Choroid plexus epithelial cell (primary cell): ENCODE measurements around the gene CYP3A4.

Experiments used
- DNase-seq: peaks from one replicate; pipeline ENCODE4 v3.0.0-alpha.2; 2010; ENCODE audit warnings: low read depth
- H3K4me3 ChIP-seq: 2 replicates; pipeline ENCODE4 v1.5.1; 2011; ENCODE audit warnings: low read depth, mild to moderate bottlenecking, control low read depth, low read length, moderate library complexity
- TF ChIP-seq, protein P1 (sequence below): conservative IDR thresholded peaks from 2 replicates; pipeline ENCODE4 v1.5.1; 2011; ENCODE audit warnings: low read depth, mild to moderate bottlenecking, control low read depth, inconsistent platforms, low read length, moderate library complexity

The CYP3A4 gene

DNA sequence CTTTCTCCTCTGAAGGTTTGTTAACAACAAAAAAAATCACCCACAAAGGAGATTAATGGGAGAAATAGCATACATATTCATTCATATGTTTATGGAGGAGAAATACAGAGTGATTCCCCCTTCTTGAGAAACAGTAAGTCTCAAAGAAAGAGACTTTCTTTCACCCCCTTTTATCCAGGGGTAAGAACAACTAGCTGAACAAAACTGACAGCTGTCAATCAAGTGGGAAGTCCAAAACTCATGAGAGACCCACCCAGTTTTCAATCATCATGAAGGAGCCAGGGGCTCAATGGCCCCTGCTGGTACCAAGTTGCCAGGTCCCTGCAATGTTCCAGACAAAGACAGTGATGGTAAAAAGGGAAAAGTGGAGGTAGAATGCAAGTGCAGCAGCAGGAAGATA is 41.9 kb upstream of the CYP3A4 start:
- DNase-seq, result no peak
- TF ChIP-seq, protein P1, sequence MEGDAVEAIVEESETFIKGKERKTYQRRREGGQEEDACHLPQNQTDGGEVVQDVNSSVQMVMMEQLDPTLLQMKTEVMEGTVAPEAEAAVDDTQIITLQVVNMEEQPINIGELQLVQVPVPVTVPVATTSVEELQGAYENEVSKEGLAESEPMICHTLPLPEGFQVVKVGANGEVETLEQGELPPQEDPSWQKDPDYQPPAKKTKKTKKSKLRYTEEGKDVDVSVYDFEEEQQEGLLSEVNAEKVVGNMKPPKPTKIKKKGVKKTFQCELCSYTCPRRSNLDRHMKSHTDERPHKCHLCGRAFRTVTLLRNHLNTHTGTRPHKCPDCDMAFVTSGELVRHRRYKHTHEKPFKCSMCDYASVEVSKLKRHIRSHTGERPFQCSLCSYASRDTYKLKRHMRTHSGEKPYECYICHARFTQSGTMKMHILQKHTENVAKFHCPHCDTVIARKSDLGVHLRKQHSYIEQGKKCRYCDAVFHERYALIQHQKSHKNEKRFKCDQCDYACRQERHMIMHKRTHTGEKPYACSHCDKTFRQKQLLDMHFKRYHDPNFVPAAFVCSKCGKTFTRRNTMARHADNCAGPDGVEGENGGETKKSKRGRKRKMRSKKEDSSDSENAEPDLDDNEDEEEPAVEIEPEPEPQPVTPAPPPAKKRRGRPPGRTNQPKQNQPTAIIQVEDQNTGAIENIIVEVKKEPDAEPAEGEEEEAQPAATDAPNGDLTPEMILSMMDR, result no peak
- H3K4me3 ChIP-seq, result no peak overlapping the region

DNA sequence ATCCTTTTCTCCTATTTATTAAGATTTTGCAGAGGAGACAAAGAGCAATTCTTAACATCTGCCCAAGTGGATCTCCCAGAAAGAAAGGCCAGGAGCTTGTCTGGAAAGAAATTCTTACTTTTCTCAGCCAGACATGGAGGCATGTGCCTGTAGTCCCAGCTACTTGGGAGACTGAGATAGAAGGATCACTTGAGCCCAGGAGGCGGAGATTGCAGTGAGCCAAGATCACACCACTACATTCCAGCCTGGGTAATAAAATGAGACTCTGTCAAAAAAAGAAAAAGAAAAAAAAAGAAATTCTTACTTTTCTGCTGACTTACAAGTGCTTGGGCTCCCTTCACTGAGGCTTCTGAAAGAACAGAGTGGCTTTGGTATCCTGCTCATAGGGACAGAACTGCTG is 41.5 kb upstream of the CYP3A4 start:
- TF ChIP-seq, protein P1, result no peak
- no peak overlapping the region for H3K4me3 ChIP-seq
- no peak for DNase-seq

DNA sequence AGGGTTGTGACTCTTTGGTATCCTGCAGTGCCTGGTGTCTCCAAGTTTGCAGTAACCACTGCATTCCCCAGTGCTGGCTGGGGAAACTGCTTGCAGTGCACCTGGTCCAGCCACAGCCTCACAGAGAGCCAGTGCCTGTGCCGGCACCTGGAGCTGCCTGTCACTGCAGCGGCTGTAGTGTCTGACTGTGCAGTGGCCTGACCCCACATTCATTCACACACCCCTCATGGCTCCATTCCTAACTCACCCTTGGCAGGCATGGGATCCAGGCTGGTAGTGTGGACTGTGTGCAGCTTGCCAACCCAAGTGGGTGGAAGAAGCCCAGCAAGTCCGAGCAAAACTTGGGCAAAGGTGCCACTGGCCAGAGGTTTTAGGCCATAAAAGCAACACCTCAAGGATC is 40.1 kb upstream of the CYP3A4 start:
- no peak for DNase-seq
- TF ChIP-seq, protein P1, result no peak
- H3K4me3 ChIP-seq, result no peak overlapping the region

DNA sequence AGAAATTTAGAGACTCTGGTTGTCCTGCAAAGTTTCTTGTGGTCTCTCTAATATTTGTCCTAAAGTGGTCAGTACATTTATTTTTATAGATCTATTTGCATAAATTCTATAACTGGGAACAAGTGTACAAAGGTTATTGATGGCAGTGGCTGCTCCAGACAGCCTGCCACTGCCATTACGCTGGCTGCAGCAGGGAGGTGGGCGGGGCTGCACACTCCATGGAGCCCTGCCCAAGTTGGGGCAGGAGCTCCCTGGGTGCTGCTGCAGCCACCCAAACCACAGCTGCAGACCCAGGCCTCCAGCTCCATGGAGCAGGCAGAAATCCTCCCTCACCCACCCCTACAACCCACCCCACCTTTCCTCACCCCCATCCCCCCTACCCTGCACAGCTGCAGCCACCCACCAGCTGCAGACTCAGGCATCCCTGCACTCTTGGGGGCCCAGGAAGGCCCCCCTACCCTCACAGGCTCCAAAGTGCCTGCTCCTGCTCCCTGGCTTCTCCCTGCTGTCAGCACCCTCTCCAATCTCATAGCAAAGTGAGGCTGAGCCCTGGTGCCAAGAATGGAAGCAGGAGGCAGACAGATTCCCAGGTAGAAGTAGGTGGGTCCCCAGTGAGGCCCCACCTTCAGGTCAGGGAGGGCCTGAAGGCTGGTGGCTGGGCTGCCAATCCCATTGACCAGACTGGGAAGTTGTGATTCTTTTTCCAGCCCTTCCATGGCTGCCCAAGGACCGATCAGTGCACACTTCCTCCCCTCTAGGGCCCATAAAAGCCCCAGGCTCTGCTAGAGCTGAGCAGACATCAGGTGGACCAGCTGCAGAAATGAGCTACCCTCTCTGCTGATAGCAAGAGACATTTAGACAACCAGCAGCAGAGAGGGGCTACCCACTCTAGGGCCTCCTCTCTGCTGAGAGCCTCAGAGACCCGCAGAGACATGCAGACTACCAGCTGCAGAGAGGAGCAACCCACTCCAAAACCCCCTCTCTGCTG is 39.0 kb upstream of the CYP3A4 start:
- no peak for DNase-seq
- no peak overlapping the region for H3K4me3 ChIP-seq
- TF ChIP-seq, protein P1, result no peak

DNA sequence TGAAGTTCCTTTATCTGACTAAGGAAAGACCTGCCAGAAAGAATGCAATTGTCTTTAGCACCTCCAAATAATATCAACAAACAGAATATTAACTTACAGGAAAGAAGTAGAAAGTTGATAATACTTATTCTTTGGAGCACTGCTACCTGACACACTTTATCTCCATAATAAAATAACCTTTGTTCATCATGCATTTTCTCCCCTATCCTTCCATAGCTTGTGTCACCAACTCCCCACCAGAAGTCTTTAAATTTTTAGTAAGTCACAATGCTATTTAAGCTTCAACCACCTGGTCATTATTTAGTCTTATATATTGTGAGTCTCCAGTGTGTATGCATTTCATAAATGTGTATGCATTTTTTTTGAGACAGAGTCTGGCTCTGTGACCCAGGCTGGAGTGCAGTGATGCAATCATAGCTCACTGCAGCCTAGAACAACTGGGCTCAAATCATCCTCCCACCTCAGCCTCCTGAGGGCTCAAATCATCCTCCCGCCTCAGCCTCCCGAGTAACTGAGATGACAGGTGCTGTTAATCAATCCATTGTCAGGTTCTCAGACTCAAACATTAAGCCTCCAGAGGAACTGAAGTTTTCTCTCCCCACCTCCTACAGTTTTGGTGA is 36.5 kb upstream of the CYP3A4 start:
- TF ChIP-seq, protein P1, result no peak
- no peak for DNase-seq
- no peak overlapping the region for H3K4me3 ChIP-seq

DNA sequence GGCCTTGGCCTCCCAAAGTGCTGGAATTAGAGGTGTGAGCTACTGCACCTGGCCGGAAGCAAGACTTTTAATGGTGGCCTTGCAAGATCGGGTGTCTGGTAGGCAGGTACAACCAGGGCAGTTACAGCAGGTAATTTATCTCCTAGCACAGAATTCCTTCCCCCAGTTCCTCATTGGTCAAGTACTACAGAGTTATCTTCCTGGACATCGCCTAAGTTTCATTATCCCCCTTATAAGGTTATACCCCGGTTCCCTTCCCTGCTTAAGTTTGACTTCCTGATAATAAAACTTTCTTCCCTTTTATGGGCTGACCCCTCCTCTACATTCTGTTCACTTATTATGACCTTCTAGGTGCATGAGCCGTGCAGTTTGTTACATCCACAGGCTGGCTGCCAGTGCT is 24.8 kb upstream of the CYP3A4 start:
- TF ChIP-seq, protein P1, result no peak
- DNase-seq, result no peak
- H3K4me3 ChIP-seq, result no peak overlapping the region
